ENCODE data around the gene LRRC17. TPM values are rescaled to one million over a fixed set of nuclear protein-coding genes. Genes with fewer than 3 reads are reported as not detected.
A peak's percentile ranks its signal among the peaks of the same experiment; 100 is the strongest.

The LRRC17 gene
- total RNA-seq, 1 experiment from 2014 or later = 0.47 TPM

DNA sequence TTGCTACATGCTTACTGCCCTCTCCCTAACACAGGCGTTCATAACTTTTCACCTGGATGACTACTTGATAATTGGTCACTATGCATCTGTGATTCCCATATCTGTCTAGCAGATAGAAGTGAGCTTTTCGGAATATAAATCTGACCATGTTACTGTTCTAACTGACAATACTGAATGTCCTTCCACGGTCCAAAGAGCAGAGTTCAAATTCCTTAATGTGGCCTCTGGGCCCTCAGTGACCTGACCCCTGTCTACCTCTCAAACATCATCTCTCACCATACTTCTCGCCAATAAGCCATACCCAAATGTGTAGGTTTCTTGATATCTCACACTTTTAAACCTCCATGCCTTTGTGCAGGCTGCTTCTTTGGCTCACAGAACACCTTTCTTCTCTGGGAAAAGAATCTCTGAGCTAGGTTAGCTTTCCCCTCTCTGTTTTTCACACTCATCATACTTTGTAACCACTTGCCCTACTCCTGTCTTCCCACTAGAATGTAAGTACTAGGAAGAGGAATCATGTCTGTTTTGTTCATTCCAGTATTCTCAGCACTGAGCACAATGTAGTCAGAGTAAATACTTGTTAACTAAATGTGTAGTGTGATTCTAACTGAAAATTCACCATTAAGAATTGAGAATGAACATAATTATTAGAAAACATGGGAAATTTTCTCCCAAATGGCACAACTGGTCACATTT is 39.2 kb upstream of the LRRC17 start:
- H4K20me1 ChIP-seq (ENCODE audit: insufficient read depth) = no peaks in the 10 kb centered on the region
- intact Hi-C loops (cut with micrococcal nuclease) = no loop called here
- ChIA-PET POLR2A (no interaction called here), RAD21 (ENCODE audit: low non-redundant PET in 1 of 2, low total read pairs in 2 of 2, uncharacterized antibody in 2 of 2, unreplicated experiment in 2 of 2) (no interaction called here), CTCF (interaction anchor here (2.1 kb wide), 1 partner anchor 188 kb away, joined by 19 read pairs; no protein-coding TSS in a partner anchor)
- DNase-seq (ENCODE audit: low read depth, low spot score) = no peak
- peak overlapping the region; percentile 64 for H3K4me2 ChIP-seq (ENCODE audit: low read length)
- BruUV-seq (replicated peaks) = no TSS peak
- TF ChIP-seq ELF1 (IDR thresholded peaks at IDR 0.05; ENCODE audit: borderline replicate concordance, low read depth) = no peak
- TF ChIP-seq CBX3 (IDR thresholded peaks at IDR 0.05; ENCODE audit: low read depth) = no peak
- no peak for TF ChIP-seq POLR2AphosphoS5 (IDR thresholded peaks at IDR 0.05; ENCODE audit: low read depth, low read length)
- TF ChIP-seq ZNF274 (IDR thresholded peaks at IDR 0.05; ENCODE audit: low read depth, low read length) = no peak
- TF ChIP-seq CEBPB (IDR thresholded peaks at IDR 0.05; ENCODE audit: low read depth) = no peak
- no peak for TF ChIP-seq EZH2 (IDR thresholded peaks at IDR 0.05)
- TF ChIP-seq EZH2phosphoT487 (IDR thresholded peaks at IDR 0.05; ENCODE audit: borderline replicate concordance) = no peak
- H3K27me3 ChIP-seq (ENCODE audit: insufficient read depth, low read length) = no peaks in the 10 kb centered on the region
- H3K36me3 ChIP-seq (ENCODE audit: control insufficient read depth in 1 of 2, insufficient read depth in 2 of 2, low read length in 2 of 2) = no peaks in the 10 kb centered on the region
- peak overlapping the region; percentile 2 for H2AFZ ChIP-seq (ENCODE audit: low read depth, low read length, poor library complexity, severe bottlenecking)
- H3K9ac ChIP-seq (ENCODE audit: low read length) = peak overlapping the region; percentile 4; the same call in 1 of the 2 replicates
- peaks cover 32 to 52% of the 10 kb centered on the region in 2 experiments for H3K4me1 ChIP-seq (ENCODE audit: control insufficient read depth in 1 of 2, insufficient read depth in 2 of 2, low read length in 2 of 2)
- H3K4me3 ChIP-seq (replicated peaks in 1 of 2; ENCODE audit: low read depth in 1 of 2, low read length in 2 of 2) = 0 out of 4 replicates have a peak overlapping the region, but pooled peaks of 1 of the 2 experiments have one; percentile 6
- H3K9me2 ChIP-seq (ENCODE audit: insufficient read depth) = no peaks in the 10 kb centered on the region
- H3K79me2 ChIP-seq (ENCODE audit: insufficient read depth, low read length) = no peaks in the 10 kb centered on the region
- no peak overlapping the region; the same call in 1 of the 2 replicates for H3K27ac ChIP-seq (ENCODE audit: low read depth, low read length)
- ATAC-seq = no peak
- H3K9me3 ChIP-seq (ENCODE audit: control insufficient read depth in 1 of 2, insufficient read depth in 1 of 2, low read depth in 1 of 2, low read length in 2 of 2) = no peaks in the 10 kb centered on the region

DNA sequence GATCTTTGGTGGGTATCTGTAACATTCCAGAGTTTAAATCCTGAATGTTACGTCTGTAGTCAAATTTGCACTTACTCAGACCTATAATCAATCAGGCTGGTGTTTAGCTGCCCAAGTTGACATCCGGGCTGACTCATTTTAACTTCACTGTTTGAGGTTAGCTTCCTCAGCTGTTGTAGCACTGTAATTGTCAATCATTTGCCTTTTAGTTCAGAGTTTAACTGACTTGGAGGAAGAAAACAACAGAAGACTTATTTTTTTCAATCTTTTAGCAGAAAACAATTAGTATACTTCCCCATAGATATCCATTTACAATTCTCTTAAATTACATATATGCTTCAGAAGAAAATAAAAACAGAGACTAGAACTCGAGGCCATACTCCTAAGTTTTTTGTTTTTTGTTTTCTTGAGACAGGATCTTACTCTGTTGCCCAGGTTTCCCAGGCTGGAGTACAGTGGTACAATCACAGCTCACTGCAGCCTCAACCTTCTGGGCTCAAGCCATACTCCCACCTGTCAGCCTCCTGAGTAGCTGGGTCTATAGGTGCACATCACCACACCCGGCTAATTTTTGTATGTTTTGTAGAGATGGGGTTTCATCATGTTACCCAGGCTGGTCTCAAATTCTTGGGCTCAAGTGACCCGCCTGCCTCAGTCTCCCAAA is 38.5 kb upstream of the LRRC17 start:
- no TSS peak for BruUV-seq (replicated peaks)
- Histone ChIP-seq H3K36me3 (ENCODE audit: control insufficient read depth in 1 of 2, insufficient read depth in 2 of 2, low read length in 2 of 2) (no peaks in the 10 kb centered on the region), H3K4me1 (ENCODE audit: control insufficient read depth in 1 of 2, insufficient read depth in 2 of 2, low read length in 2 of 2) (peaks cover 32 to 52% of the 10 kb centered on the region in 2 experiments), H3K27me3 (ENCODE audit: insufficient read depth, low read length) (no peaks in the 10 kb centered on the region), H3K79me2 (ENCODE audit: insufficient read depth, low read length) (no peaks in the 10 kb centered on the region), H4K20me1 (ENCODE audit: insufficient read depth) (no peaks in the 10 kb centered on the region), H3K4me2 (ENCODE audit: low read length) (peak overlapping the region; percentile 64), H3K9me3 (ENCODE audit: control insufficient read depth in 1 of 2, insufficient read depth in 1 of 2, low read depth in 1 of 2, low read length in 2 of 2) (no peaks in the 10 kb centered on the region), H3K27ac (ENCODE audit: low read depth, low read length) (no peak overlapping the region; the same call in 1 of the 2 replicates), H3K9ac (ENCODE audit: low read length) (peak overlapping the region; percentile 4; the same call in 1 of the 2 replicates), H2AFZ (ENCODE audit: low read depth, low read length, poor library complexity, severe bottlenecking) (peak overlapping the region; percentile 2), H3K9me2 (ENCODE audit: insufficient read depth) (no peaks in the 10 kb centered on the region), H3K4me3 (replicated peaks in 1 of 2; ENCODE audit: low read depth in 1 of 2, low read length in 2 of 2) (0 out of 4 replicates have a peak overlapping the region, but pooled peaks of 1 of the 2 experiments have one; percentile 6)
- RAD21 ChIA-PET (ENCODE audit: low non-redundant PET in 1 of 2, low total read pairs in 2 of 2, uncharacterized antibody in 2 of 2, unreplicated experiment in 2 of 2) = no interaction called here
- DNase-seq (ENCODE audit: low read depth, low spot score) (peak; percentile 65), ATAC-seq (peak; percentile 54)
- POLR2A ChIA-PET = interaction anchor here (1.1 to 1.3 kb wide), 2 partner anchors 16 to 119 kb away, joined by 3 read pairs; no protein-coding TSS in a partner anchor
- TF ChIP-seq CEBPB (IDR thresholded peaks at IDR 0.05; ENCODE audit: low read depth) (peak; percentile 55), SIN3A (IDR thresholded peaks at IDR 0.05; ENCODE audit: low read depth) (peak; percentile 77), FOSL1 (IDR thresholded peaks at IDR 0.05; ENCODE audit: low read depth) (peak; percentile 95), SP1 (IDR thresholded peaks at IDR 0.05; ENCODE audit: low read depth) (peak; percentile 90), EZH2 (IDR thresholded peaks at IDR 0.05) (no peak), ZFX (IDR thresholded peaks at IDR 0.05) (no peak), JUND (IDR thresholded peaks at IDR 0.05) (peak; percentile 93), RAD21 (IDR thresholded peaks at IDR 0.05; ENCODE audit: low read depth) (0 out of 2 replicates have a peak, but pooled peaks have one; percentile 12), CBX3 (IDR thresholded peaks at IDR 0.05; ENCODE audit: low read depth) (peak; percentile 90), SRF (IDR thresholded peaks at IDR 0.05; ENCODE audit: low read depth) (peak; percentile 78), POLR2AphosphoS5 (IDR thresholded peaks at IDR 0.05; ENCODE audit: low read depth, low read length) (peak; percentile 55)
- TF ChIP-seq, protein P1, sequence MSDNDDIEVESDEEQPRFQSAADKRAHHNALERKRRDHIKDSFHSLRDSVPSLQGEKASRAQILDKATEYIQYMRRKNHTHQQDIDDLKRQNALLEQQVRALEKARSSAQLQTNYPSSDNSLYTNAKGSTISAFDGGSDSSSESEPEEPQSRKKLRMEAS (IDR thresholded peaks at IDR 0.05) = no peak
- TF ChIP-seq, protein P2, sequence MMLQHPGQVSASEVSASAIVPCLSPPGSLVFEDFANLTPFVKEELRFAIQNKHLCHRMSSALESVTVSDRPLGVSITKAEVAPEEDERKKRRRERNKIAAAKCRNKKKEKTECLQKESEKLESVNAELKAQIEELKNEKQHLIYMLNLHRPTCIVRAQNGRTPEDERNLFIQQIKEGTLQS (IDR thresholded peaks at IDR 0.05) = peak; percentile 65
- CTCF ChIA-PET = interaction anchor here (2.1 kb wide), 1 partner anchor 188 kb away, joined by 19 read pairs; no protein-coding TSS in a partner anchor
- intact Hi-C loops (cut with micrococcal nuclease) = no loop called here

Measured in HCT116 (cell line).